NCI-H2107 treated with DMSO at 0.1 percent for 48 hours (cell line): ENCODE results near the gene GPRIN3.

ENCODE experiments used
- DNase-seq: peaks from one replicate; lab custom pipeline; 2025; ENCODE audit not compliant: unreplicated experiment; lab: John Stamatoyannopoulos, UW

GPRIN3 gene

DNA sequence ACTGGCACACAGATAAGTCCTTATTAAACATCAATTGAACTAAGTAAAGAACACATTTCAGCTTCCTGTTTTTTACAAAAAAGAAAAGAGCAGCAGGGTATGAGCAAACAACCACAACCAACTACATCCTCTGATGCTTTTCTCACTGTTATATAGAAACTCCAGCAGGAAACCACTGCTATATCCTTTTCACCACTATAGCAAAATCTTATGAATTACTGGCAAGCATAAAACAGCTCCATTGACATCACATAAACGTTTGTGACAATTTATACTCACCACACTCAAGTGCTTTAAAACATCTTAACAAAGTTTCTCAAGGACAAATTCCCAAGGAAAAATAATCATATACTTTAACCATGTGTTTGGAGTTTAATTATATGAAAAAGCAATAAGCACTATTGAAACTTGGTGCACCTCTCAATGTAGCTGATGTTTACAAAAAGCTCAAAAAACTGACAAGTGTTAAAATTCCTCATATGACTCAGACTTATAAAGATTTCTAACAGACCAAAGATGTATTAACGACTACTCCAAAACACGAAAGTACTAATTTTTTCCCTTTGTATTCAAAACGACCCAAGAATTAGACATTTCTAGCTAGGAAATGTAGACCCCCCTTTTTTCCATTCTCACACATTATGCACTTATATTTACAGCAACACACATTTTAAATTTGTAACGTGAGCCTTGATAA, 12.9 kb downstream of the GPRIN3 start:
- DNase-seq, result no peak

GRCh38 chr4:89293299-89293698, 14.3 kb downstream of the GPRIN3 start:
- no peak for DNase-seq

DNA sequence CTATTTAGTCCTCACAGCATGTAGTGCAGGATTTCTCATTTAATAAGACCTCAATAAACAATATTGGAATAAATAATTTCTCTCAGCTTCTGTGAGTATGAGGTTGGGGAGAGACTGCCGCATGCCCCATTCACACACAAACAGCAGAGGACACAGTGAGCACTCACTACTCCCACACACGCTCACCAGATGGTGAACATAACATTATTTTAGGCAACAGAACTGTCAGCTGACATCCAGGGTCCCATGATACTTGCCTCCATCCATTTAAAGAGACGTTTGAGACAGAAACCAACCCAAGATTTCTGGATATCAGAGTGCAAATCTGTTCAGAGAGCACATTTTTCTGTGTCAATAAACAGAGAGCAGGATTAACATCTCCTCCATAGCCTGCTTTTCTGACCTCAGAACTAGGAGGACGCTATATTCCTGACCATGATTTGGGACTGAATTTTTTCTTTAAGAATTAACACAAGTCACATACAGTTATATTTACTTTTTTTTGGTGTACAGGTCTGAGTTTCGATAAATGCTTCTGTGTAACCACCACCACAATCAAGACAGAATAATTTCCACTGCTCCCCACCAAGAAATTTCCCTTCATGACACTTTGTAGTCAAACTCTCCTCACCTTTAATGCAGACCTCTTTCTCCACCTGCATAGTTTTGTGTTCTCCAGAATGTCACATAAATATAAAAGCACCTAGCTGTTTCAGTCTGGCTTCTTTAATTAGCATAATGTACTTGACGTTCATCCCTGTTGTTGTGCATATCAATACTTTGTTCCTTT, 16.7 kb downstream of the GPRIN3 start:
- DNase-seq, result no peak

- DNase-seq, result no peak
Observed at GRCh38 chr4:89289312-89289711, 18.3 kb downstream of the GPRIN3 start.

DNA sequence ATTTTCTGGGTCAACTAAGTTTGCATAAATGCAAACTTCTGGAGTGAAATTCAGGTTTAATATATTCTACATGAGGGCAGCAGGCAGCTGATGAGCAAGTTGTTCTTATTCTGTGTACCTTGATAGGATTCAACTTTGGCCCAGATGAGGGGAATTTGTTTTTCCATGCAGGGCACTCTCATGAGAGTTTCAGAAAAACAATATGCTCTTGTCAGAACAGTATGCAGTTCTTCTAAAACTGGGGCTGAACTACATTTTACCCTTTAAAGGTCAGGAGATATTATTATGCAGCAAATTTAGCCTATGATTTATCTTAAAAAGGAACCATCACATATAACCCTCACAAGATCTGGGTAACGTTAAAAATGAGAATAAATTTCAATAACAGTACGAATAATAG, 19.2 kb downstream of the GPRIN3 start:
- no peak for DNase-seq

DNA sequence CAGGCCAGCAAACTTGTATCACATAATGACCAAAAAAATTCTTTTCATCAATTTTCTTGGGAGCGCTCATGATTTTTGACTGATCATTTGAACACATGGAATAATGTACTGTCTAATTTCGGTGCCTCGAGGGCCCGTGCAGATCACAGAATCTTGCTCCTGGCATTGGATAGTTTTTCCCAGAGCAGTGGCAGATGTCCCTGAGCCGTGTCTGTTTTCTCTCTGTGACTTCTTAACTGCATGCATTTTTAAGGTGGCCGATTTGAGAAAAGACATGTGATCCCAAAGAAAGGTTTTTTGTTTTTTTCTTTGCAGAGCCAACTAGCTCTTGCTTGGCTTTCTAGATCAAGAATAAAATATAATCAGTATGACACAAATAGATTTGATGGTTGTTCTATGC, 19.7 kb downstream of the GPRIN3 start:
- no peak for DNase-seq

DNA sequence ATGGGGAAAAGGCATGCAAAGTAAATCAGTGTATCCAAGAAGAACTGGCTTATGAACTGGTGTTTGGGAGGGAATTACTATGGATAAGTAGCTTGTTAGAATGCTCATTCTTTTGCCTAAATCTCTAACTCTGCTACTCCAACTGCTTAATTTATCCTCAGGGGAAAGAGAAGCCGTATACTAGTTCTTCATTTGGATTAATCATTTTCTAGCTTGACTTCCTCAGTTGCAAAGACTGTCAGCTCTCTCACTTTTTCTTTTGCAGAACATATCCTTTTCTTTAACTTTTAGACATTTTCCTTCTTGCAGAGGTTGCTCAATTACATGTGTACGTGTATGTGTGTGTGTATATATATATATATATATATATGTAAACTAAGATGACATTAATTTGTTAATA, 21.9 kb downstream of the GPRIN3 start:
- no peak for DNase-seq

DNA sequence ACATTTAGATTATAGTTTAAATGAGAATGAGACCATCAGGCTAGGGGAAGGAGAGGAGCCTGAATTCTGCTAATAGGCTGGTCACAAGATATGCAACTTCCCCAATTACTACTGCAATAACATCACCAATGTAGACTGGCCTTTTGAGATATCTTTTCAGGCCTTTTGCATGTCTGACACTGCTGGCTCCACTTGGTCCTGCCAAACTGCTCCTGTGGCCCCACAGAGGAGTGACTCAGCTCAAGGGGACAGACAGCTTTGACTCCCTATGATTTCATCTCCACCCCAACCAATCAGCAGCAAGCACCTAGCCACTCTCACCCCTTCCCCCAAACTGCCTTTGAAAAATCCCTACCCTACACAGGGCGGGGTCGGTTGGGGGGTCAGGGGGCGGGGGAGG, 22.8 kb downstream of the GPRIN3 start:
- no peak for DNase-seq

GRCh38 chr4:89284020-89284424, 23.6 kb downstream of the GPRIN3 start:
- no peak for DNase-seq

GRCh38 chr4:89283226-89284009, 24.2 kb downstream of the GPRIN3 start:
- no peak for DNase-seq

GRCh38 chr4:89279385-89279784, 28.2 kb downstream of the GPRIN3 start:
- DNase-seq, result no peak

- no peak for DNase-seq
Observed at GRCh38 chr4:89277412-89277811, 30.2 kb downstream of the GPRIN3 start.

GRCh38 chr4:89276296-89276695, 31.3 kb downstream of the GPRIN3 start:
- DNase-seq, result no peak

DNA sequence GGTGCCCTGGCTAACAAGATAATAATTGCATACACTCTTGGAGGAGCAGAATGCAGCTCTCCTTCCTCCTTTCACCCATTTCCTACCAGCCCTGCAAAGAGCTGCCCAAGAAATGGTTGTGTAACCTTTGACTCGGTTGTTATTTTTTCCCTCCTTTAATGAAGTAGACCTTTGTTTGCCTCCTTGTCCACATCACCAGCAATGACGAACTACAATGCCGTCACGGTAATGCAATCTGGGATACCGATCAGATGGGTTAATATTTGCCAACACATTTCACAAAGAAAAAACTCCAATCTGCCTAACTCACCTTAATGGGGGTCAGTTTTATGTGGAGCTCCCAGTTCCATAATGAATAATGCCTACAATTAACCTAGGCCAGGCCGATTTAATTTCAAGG, 32.0 kb downstream of the GPRIN3 start:
- DNase-seq, result no peak

GRCh38 chr4:89273741-89274141, 33.9 kb downstream of the GPRIN3 start:
- no peak for DNase-seq

GRCh38 chr4:89270792-89271191, 36.8 kb downstream of the GPRIN3 start:
- DNase-seq, result no peak

DNA sequence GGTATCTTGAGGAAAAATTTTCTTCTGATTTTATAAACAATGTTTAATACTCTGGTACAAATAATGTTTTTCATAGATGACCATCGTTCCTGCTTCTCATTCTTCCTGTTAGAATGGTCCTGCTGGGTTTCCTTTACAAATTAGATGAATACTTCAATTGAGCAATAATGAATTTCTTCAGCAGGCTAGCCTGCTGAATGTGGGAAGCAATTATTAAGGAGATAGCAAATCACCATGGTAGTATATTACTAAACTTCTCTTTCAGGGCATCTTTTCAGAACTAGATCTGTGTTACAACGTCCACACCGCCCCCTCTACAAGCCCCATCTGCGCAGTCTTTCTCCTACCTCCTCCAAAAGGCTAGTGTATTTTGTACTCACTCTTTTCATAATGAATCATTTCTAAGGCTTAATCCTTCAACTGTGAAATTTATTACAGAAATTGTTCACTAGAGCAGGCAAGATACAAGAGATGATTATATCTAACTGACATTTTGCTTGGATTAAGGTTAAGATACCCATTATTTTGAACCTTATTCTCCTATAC, 38.4 kb downstream of the GPRIN3 start:
- DNase-seq, result no peak

DNA sequence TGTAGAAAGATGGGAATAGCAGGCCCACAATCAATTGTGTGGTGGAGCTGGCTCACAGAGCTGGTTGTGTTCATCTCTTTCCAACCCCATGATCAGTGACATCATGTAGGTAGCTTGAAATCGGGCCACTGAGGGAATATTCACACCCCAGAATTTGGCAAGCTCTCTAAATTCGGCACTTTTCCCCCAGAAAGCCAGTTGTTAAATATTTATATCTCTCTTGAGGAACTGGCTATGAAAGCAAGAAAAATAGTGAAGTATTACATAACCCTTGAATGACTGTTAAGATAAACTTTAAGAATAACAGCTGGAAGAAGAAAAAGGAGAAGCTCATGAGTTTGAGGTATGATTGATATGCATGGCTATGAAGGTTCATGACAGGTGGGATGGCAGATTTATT, 38.9 kb downstream of the GPRIN3 start:
- DNase-seq, result no peak

- no peak for DNase-seq
Observed at GRCh38 chr4:89267846-89268245, 39.8 kb downstream of the GPRIN3 start.

DNA sequence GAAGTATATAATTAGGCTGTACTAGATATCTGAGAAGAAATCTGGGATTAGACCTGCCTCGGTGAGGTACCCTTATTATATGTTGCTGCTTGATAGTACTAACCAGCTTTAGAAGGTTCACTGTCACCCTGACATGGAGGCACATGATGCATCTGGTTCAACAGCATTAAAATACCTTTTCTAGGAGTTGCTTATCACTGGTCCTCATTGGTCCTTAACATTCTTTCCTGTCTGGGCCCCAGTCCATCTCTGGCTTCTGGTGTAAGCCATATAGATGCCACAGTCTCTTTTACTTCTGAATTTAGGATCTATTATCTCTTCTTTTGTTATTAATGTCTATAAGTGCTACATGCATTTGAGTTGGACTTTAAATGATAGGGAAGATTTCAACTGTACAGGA, 40.2 kb downstream of the GPRIN3 start:
- DNase-seq, result no peak

DNA sequence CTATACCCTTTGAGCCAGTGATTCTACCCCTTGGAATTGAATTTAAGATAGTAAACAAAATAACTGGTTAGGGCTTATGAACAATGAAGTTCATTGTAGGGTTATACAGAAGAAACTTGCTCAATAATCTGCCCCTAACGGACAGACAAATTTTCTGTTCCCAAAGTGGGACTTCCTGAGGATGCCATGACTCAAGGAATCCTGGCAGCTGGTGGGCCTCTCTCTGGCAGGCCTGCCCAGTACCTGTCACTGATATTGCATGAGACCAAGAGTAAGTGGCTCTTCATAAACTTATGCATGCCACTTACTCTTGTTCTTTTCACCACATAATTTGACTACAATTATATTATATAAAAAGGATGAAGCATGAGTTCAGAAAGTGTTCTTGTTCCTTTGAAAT, 41.5 kb downstream of the GPRIN3 start:
- DNase-seq, result no peak

GRCh38 chr4:89263265-89263664, 44.3 kb downstream of the GPRIN3 start:
- no peak for DNase-seq
